Right ventricle myocardium inferior (tissue), 1 donor: Measurements from ENCODE around the gene POTEB. TPM values are rescaled to one million over a fixed set of nuclear protein-coding genes. Genes with fewer than 3 reads are reported as not detected.
"Not testable (repeated sequence)": the region's sequence is repeated elsewhere in the genome, so short reads cannot be mapped to it uniquely, and the experiment has no call there.

Source experiments
- ATAC-seq: fragments of 200-7000 bp; cut with Tn5 transposase; one replicate; pipeline ENCODE4 v1.9.1; 2020; ENCODE audit warnings: mild to moderate bottlenecking, moderate library complexity
- DNase-seq: peaks from one replicate; pipeline ENCODE4 v3.0.0; 2021; ENCODE audit errors: missing footprints
- intact Hi-C: fragments of 100-400 bp; cut with DNase I; formaldehyde crosslinking; loops from one replicate; pipeline ENCODE4 v1.11.0; 2022
- long read RNA-seq: library from polyadenylated mRNA; unstranded; transcript quantifications from one replicate; pipeline ENCODE4 v2.0.0, GENCODE V29; 2021
- microRNA-seq: library from miRNA; unstranded; fragments of <30 nt; microRNA quantifications from one replicate; pipeline ENCODE4 v1.2.0, GENCODE V29; 2020
- total RNA-seq: library from RNA; stranded (reverse); fragmentation: NEBNext Ultra II Directional; extraction: Animal tissue kit (Norgen Biotek cat#: 25700); gene quantifications from one replicate; pipeline ENCODE4 v1.2.1, GENCODE V29; 2021
- donor health status: DM: no; HTN: yes; CAD: no; lungs with severe emphysema.

The POTEB gene
- total RNA-seq, result not detected
- long read RNA-seq, result 0 reads

DNA sequence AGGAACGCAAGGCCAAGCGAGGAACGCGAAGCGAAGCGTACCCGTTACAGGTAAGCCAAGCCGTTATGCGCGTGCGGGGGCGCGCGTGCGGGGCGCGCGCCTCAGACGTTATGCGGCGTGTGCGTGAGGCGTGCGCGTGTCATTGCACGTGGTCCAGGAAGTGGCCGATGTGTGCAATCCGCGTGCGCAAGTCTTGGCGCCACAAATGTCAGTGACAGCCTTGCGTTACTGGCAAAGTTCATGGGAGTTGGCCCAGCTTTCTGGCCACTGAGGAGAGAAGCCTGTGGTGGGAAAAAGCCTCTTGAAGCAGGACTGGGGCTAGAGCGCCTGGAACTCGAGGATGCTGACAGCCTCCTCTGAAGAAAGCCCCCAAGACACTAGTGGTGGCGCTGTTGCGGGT is at the start of gene POTEB:
POTEB (minus strand) TSS at position 101 of the 400 bp plus-strand sequence. CDS start 489 bp downstream, outside the sequence.
- DNase-seq, intact Hi-C loops, ATAC-seq: not testable (repeated sequence)

DNA sequence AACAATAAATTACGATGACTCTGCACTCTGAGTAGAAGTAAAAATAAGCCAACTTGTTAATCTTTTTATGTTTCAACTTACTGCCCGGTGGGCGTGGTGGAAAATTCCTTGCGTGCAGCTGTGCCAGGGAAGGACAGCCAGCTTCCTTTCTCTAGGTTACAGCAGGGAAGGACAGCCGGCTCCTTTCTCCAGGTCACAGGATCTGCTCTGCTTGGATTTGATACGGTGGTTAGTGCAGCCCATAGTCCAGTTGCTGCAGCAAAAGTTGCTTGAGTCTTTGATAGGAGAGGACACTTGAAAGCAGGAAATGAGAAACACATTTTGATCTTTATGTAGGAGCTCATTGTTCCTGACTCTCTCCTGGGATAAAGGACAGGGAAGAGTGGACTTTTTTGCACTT is 13.4 kb upstream of the POTEB start:
- intact Hi-C loops, DNase-seq, ATAC-seq: not testable (repeated sequence)

DNA sequence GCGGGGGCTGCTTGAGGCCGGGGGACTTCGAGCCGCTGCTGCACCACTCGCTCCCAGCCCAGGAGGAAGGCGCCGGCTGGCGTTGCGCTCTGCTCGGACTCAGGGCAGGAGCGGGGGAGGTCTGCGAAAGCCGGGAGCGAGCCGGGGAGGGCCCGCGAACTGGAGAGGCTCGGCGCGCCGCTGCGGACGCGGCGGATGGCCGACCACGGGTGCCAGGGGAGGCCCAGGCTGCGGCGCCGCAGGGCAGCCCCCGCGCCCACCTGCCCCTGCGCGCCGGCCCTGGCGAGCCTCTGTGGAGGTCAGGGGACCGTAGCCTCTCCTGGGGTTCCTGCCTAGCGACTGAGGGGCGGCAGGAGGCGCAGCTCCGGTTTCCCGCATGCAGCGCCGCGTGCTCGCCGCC is 12.0 kb upstream of the POTEB start:
- DNase-seq, ATAC-seq, intact Hi-C loops: not testable (repeated sequence)

DNA sequence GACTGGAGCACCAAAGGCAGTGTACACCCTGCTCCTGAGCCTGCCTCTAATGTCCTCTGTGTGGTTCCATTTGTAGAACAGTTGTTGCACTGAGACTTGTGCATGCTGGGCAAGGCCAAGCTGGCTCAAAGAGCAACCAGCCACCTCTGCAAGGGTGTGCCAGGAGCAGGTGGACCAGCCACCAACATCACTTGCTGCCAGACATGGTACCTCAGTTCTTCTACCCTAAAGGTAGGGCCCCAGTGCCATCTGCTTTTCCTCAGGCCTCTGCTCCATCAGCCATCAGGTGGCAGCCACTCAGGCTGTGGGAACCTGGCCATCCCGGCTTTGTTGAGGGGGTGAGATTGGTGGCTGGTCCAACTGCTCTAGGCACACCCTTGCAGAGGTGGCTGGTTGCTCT is 38.7 kb downstream of the POTEB start:
- DNase-seq, ATAC-seq, intact Hi-C loops: not testable (repeated sequence)

Small RNAs within 50 kb of the gene (microRNA-seq; reads per million reads assigned to microRNA genes)
- gene MIR3118-4, result not detected

Other genes with a start within 250 kb of the POTEB start
- gene OR4M2, start 202.8 kb upstream of the POTEB start, total RNA-seq, result not detected